ENCODE data around the gene LRRC4B. TPM values are rescaled to one million over a fixed set of nuclear protein-coding genes. Genes with fewer than 3 reads are reported as not detected.
"Not testable (repeated sequence)": the region's sequence is repeated elsewhere in the genome, so short reads cannot be mapped to it uniquely, and the experiment has no call there.

Gene LRRC4B
- total and polyA plus RNA-seq, 7 donors, result 0.23 to 2.8 (median 2.4) TPM; not detected in 1

DNA sequence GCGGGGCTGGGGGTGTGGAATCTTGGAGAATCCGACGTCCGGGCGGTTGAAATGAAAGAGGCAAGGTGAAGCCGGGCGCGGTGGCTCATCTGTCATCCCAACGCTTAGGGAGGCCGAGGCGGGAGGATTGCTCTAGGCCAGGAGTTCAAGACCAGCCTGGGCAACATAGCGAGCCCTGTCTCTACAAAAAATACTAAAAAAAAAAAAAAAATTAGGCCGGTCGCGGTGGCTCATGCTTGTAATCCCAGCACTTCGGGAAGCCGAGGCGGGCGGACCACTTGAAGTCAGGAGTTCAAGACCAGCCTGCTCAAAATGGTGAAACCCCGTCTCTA, 91.4 kb downstream of the LRRC4B start:
- H3K27me3 ChIP-seq, result no peaks in the 10 kb centered on the region
- peak overlapping the region; percentile 76 to 81 (median 80) for H3K27ac ChIP-seq
- H3K4me3 ChIP-seq, result peak overlapping the region; percentile 75 to 95 (median 88)
- H3K36me3 ChIP-seq, result peaks cover 12 to 36% (median 18%) of the 10 kb centered on the region in 4 donors
- no peak for DNase-seq
- 17 to 19% methylated on average over 20 of the region's 20 CpGs for WGBS, 2 donors
- TF ChIP-seq, protein P1, sequence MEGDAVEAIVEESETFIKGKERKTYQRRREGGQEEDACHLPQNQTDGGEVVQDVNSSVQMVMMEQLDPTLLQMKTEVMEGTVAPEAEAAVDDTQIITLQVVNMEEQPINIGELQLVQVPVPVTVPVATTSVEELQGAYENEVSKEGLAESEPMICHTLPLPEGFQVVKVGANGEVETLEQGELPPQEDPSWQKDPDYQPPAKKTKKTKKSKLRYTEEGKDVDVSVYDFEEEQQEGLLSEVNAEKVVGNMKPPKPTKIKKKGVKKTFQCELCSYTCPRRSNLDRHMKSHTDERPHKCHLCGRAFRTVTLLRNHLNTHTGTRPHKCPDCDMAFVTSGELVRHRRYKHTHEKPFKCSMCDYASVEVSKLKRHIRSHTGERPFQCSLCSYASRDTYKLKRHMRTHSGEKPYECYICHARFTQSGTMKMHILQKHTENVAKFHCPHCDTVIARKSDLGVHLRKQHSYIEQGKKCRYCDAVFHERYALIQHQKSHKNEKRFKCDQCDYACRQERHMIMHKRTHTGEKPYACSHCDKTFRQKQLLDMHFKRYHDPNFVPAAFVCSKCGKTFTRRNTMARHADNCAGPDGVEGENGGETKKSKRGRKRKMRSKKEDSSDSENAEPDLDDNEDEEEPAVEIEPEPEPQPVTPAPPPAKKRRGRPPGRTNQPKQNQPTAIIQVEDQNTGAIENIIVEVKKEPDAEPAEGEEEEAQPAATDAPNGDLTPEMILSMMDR (IDR thresholded peaks at IDR 0.05), result no peak
- no peak for TF ChIP-seq POLR2A (IDR thresholded peaks at IDR 0.05)
- no peak for TF ChIP-seq EP300 (IDR thresholded peaks at IDR 0.05)
- TF ChIP-seq POLR2AphosphoS5 (IDR thresholded peaks at IDR 0.05), result no peak
- intact Hi-C loops (cut with DNase I), result loop anchor here (1.0 to 2.0 kb wide), 2 partner anchors 34 to 100 kb away; partner anchors contain the start of genes JOSD2 and NR1H2
- peaks cover 0 to 26% (median 15%) of the 10 kb centered on the region in 4 donors for H3K4me1 ChIP-seq
- H3K9me3 ChIP-seq, result no peaks in the 10 kb centered on the region

DNA sequence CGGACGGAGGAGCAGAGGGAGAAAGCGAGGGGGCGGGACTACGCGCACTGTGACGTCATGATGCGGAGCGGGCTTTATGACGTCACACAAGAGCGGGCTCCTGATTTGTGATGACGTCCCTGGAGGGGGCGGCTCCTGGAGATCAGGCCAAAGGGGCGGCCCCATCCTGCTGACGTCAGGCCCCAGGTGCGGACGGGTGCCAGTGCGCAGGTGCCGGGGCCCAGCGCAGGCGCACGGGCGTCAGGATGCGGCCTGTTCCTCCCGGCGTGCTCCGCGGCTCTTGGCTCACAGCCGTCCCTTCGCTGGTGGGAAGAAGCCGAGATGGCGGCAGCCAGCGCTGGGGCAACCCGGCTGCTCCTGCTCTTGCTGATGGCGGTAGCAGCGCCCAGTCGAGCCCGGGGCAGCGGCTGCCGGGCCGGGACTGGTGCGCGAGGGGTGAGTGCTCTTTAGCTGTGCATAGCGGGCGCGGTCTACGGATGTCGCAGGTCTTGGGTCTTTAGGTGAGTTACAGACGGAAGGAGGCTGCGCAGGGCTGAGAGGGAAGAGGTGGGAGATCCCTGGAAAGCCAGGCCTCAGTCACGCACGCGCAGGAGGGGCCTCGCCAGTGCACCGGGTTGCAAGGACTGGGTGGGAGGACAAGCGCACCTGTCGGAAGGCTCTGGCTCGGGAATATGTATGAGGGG, 91.9 kb downstream of the LRRC4B start, which contains the start of the genes EMC10 and GARIN5A:
TSS of gene EMC10 (plus strand) at position 284 of the 683 bp plus-strand sequence. CDS start at position 322, 38 bp downstream.
TSS of gene GARIN5A (minus strand) at position 625 of the 683 bp plus-strand sequence. CDS start at position 165, 460 bp downstream.
- Histone ChIP-seq H3K4me1 (peaks cover 0 to 26% (median 15%) of the 10 kb centered on the region in 4 donors), H3K27ac (peak within 1 kb of the TSS; percentile 76 to 81 (median 80)), H3K27me3 (no peaks in the 10 kb centered on the region), H3K9me3 (no peaks in the 10 kb centered on the region), H3K4me3 (peak within 1 kb of the TSS; percentile 75 to 95 (median 88)), H3K36me3 (peaks cover 10 to 31% (median 14%) of the 10 kb centered on the region in 4 donors)
- DNase-seq, result peak; percentile 95
- TF ChIP-seq POLR2AphosphoS5 (IDR thresholded peaks at IDR 0.05), result peak in 3 of 4 donors; percentile 74 to 87 (median 80)
- TF ChIP-seq, protein P1 (IDR thresholded peaks at IDR 0.05), result no peak
- peak in 1 of 4 donors; percentile 70 for TF ChIP-seq EP300 (IDR thresholded peaks at IDR 0.05)
- peak in 1 of 2 donors; percentile 38 for TF ChIP-seq POLR2A (IDR thresholded peaks at IDR 0.05)
- 2% methylated on average over 58 of the region's 58 CpGs for WGBS, 2 donors
- intact Hi-C loops (cut with DNase I), result loop anchor here (1.0 to 2.0 kb wide), 2 partner anchors 35 to 100 kb away; partner anchors contain the start of genes JOSD2 and NR1H2

DNA sequence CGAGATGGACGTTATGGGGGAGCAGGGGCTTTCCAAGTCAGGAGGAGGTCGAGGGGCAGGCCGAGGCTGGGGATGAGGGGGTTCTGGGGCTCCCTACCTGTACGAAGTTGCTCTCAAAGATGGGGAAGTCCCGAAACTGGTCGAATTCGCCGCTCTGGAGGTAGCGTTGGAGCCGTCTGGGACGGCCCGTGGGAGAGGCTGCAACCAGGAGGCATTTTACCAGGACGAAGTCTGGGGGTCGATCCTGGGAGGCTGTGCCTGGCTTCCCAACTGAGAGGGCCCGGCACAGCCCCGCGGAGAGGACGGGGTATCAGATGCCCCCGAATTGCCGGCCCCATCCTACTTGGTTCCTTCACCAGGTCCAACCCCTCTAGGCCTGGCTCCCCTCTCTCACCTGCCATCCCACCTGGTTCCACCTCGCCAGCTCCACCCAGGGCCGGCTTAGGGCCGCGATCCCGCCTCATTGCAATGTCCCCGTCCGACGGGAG, 92.5 kb downstream of the LRRC4B start:
- Histone ChIP-seq H3K9me3 (no peaks in the 10 kb centered on the region), H3K36me3 (peaks cover 5 to 25% (median 11%) of the 10 kb centered on the region in 4 donors), H3K27ac (peak overlapping the region; percentile 76 to 81 (median 80)), H3K4me1 (peaks cover 0 to 26% (median 15%) of the 10 kb centered on the region in 4 donors), H3K27me3 (no peaks in the 10 kb centered on the region), H3K4me3 (peak overlapping the region in 3 of 4 donors; percentile 75 to 95 (median 89))
- no peak for DNase-seq
- intact Hi-C loops (cut with DNase I), result loop anchor here (1.0 to 2.0 kb wide), 2 partner anchors 36 to 99 kb away; partner anchors contain the start of genes JOSD2 and NR1H2
- TF ChIP-seq, protein P1 (IDR thresholded peaks at IDR 0.05), result no peak
- no peak for TF ChIP-seq EP300 (IDR thresholded peaks at IDR 0.05)
- WGBS, 2 donors, result 76 to 79% methylated on average over 29 of the region's 29 CpGs

DNA sequence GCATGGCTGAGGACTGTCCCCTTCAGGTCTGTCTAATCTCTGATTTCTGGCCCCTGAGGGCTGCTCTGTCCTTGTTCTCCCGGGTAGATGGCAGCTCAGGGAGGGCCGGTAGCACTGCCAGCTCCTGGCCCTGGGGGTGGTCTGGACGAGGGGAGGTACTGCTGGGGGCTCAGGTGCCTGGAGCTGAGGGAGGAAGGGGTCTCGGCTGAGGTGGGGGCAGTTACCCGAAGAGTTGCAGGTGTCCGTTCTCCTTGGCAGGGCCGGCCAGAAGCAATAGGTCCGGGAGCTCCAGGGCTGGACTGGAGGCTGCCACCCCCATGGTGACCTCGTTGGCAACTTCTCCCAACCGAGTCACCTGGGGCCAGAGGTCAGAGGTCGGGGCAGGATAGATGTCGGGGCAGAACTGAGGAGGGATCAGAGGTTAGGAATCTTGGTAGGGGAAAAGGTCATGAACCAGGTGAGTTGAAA, 93.1 kb downstream of the LRRC4B start:
- 82 to 85% methylated on average over 12 of the region's 12 CpGs for WGBS, 2 donors
- TF ChIP-seq POLR2A (IDR thresholded peaks at IDR 0.05) (no peak), EP300 (IDR thresholded peaks at IDR 0.05) (no peak), POLR2AphosphoS5 (IDR thresholded peaks at IDR 0.05) (no peak)
- TF ChIP-seq, protein P1 (IDR thresholded peaks at IDR 0.05), result no peak
- H3K27ac ChIP-seq, result no peak overlapping the region
- intact Hi-C loops (cut with DNase I), result no loop called here
- DNase-seq, result no peak
- no peaks in the 10 kb centered on the region for H3K27me3 ChIP-seq
- peaks cover 0 to 18% (median 6%) of the 10 kb centered on the region in 4 donors for H3K36me3 ChIP-seq
- H3K4me3 ChIP-seq, result no peak overlapping the region
- H3K9me3 ChIP-seq, result no peaks in the 10 kb centered on the region
- H3K4me1 ChIP-seq, result peaks cover 0 to 26% (median 15%) of the 10 kb centered on the region in 4 donors

DNA sequence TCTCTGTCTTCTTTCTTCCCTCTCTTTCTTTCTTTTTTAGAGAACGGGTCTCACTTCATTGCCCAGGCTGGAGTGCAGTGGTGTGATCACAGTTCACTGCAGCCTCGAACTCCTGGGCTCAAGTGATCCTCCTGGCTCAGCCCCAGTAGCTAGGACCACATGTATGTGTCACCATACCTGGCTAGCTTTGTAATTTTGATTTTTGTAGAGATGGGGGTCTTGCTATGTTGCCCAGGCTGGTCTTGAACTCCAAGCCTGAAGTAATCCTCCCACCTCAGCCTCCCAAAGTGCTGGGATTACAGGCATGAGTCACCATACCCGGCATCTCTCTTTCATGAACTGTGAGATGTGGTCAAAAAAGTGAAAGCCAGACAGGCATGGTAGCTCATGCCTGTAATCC, 94.9 kb downstream of the LRRC4B start:
- H3K4me1 ChIP-seq, result peaks cover 0 to 17% (median 13%) of the 10 kb centered on the region in 4 donors
- WGBS, 2 donors, result 66 to 76% methylated on average over 3 of the region's 3 CpGs
- intact Hi-C loops (cut with DNase I); H3K9me3 ChIP-seq; H3K4me3 ChIP-seq; H3K27me3 ChIP-seq; H3K36me3 ChIP-seq; DNase-seq; H3K27ac ChIP-seq: not testable (repeated sequence)

Data from sigmoid colon (tissue), 7 donors.